IMR-90 (cell line): ENCODE measurements around the gene TRNAU1AP. TPM values are rescaled to one million over a fixed set of nuclear protein-coding genes. Genes with fewer than 3 reads are reported as not detected.

Experiments
- ATAC-seq: fragments of 200-7000 bp; cut with Tn5 transposase; 2 replicates; pipeline ENCODE4 v1.9.1; 2020; ENCODE audit warnings: low read depth, mild to moderate bottlenecking, moderate library complexity
- BruUV-seq: library from RNA; stranded (reverse); fragments of 400-500 nt; replicated peaks from 2 replicates; lab custom pipeline; 2021; lab: Mats Ljungman, UMichigan
- CTCF ChIA-PET: fragments of 300-600 bp; formaldehyde crosslinking; extraction: SDS; loops from one replicate; lab custom pipeline; 2021; ENCODE audit warnings: antibody characterized with exemption; lab: Yijun Ruan, JAX
- POLR2A ChIA-PET: fragments of 300-600 bp; sonication (Branson Sonifier 250); formaldehyde crosslinking; loops from one replicate; lab custom pipeline; 2022; ENCODE audit warnings: antibody characterized with exemption; ENCODE audit not compliant: unreplicated experiment; lab: Charles Lee
- DNase-seq: peaks from one replicate; pipeline ENCODE4 v3.0.0; 2013
- H2AFZ ChIP-seq: replicated peaks from 2 replicates; pipeline ENCODE3; 2013; ENCODE audit warnings: low read length, mild to moderate bottlenecking; ENCODE audit not compliant: poor library complexity
- H2AK5ac ChIP-seq: 2 replicates; pipeline ENCODE4 v1.6.1; 2013; ENCODE audit warnings: low read depth, low read length, inconsistent platforms
- H2AK9ac ChIP-seq: replicated peaks from 2 replicates; pipeline ENCODE3; 2013; ENCODE audit warnings: mild to moderate bottlenecking, low read depth, low read length, moderate library complexity; ENCODE audit not compliant: poor library complexity
- H2BK120ac ChIP-seq: 2 replicates; pipeline ENCODE4 v1.6.1; 2013; ENCODE audit warnings: low read depth, low read length, inconsistent platforms
- H2BK15ac ChIP-seq: 3 replicates; pipeline ENCODE4 v1.6.1; 2013; ENCODE audit warnings: low read depth, low read length, inconsistent platforms
- H2BK20ac ChIP-seq: 2 replicates; pipeline ENCODE4 v1.6.1; 2013; ENCODE audit warnings: low read depth, mild to moderate bottlenecking, inconsistent platforms, low read length, moderate library complexity
- H2BK5ac ChIP-seq: 2 replicates; pipeline ENCODE4 v1.6.1; 2013; ENCODE audit warnings: mild to moderate bottlenecking, low read depth, low read length, inconsistent platforms; ENCODE audit not compliant: poor library complexity, severe bottlenecking
- H3K14ac ChIP-seq: replicated peaks from 2 replicates; pipeline ENCODE4 v1.6.1; 2013; ENCODE audit warnings: low read depth, low read length, inconsistent platforms
- H3K18ac ChIP-seq: 2 replicates; pipeline ENCODE4 v1.6.1; 2013; ENCODE audit warnings: low read depth, low read length, control low read depth
- H3K23ac ChIP-seq: 2 replicates; pipeline ENCODE4 v1.6.1; 2013; ENCODE audit warnings: low read depth, low read length, inconsistent platforms
- H3K27ac ChIP-seq: 2 replicates; pipeline ENCODE4 v1.5.1; 2013; ENCODE audit warnings: mild to moderate bottlenecking, control low read depth, low read length; ENCODE audit not compliant: insufficient read depth
- H3K27me3 ChIP-seq: 2 replicates; pipeline ENCODE4 v1.6.1; 2013; ENCODE audit warnings: low read length; ENCODE audit not compliant: control insufficient read depth, insufficient read depth
- H3K36me3 ChIP-seq: 2 replicates; pipeline ENCODE4 v1.6.1; 2013; ENCODE audit warnings: low read length, mixed read lengths; ENCODE audit not compliant: control insufficient read depth, insufficient read depth
- H3K4ac ChIP-seq: 2 replicates; pipeline ENCODE4 v1.6.1; 2013; ENCODE audit warnings: low read depth, low read length, inconsistent platforms
- H3K4me1 ChIP-seq: 2 replicates; pipeline ENCODE4 v1.6.1; 2013; ENCODE audit warnings: low read length, mixed read lengths; ENCODE audit not compliant: control insufficient read depth, insufficient read depth
- H3K4me2 ChIP-seq: 2 replicates; pipeline ENCODE4 v1.6.1; 2013; ENCODE audit warnings: low read depth, mild to moderate bottlenecking, control low read depth, low read length, moderate library complexity
- H3K4me3 ChIP-seq: 2 replicates; pipeline ENCODE4 v1.5.1; 2013; ENCODE audit warnings: low read depth, mild to moderate bottlenecking, control low read depth, low read length, moderate library complexity; ENCODE audit not compliant: insufficient read depth
- H3K56ac ChIP-seq: 2 replicates; pipeline ENCODE4 v1.6.1; 2013; ENCODE audit warnings: low read length, inconsistent platforms; ENCODE audit not compliant: insufficient read depth; ENCODE audit errors: extremely low read depth
- H3K79me1 ChIP-seq, 2 experiments: 2 replicates each; pipeline ENCODE4 v1.6.1; 2013; ENCODE audit warnings: low read length in 2 of 2, inconsistent platforms in 1 of 2, low read depth in 1 of 2
- H3K9ac ChIP-seq: 2 replicates; pipeline ENCODE4 v1.6.1; 2013; ENCODE audit warnings: low read depth, low read length, control low read depth
- H3K9me1 ChIP-seq: 2 replicates; pipeline ENCODE4 v1.6.1; 2013; ENCODE audit warnings: low read length, inconsistent platforms; ENCODE audit not compliant: insufficient read depth
- H3K9me3 ChIP-seq: 2 replicates; pipeline ENCODE4 v1.6.1; 2013; ENCODE audit warnings: low read length; ENCODE audit not compliant: control insufficient read depth, insufficient read depth
- H4K20me1 ChIP-seq: 2 replicates; pipeline ENCODE4 v1.6.1; 2013; ENCODE audit warnings: low read length, inconsistent platforms; ENCODE audit not compliant: insufficient read depth
- H4K5ac ChIP-seq: 2 replicates; pipeline ENCODE4 v1.6.1; 2013; ENCODE audit warnings: mild to moderate bottlenecking, low read depth, low read length, control low read depth
- H4K8ac ChIP-seq, 2 experiments: 2 replicates each; pipeline ENCODE4 v1.6.1; 2013; ENCODE audit warnings: low read depth in 2 of 2, low read length in 2 of 2, control low read depth in 1 of 2, inconsistent platforms in 1 of 2
- H4K91ac ChIP-seq: 2 replicates; pipeline ENCODE4 v1.6.1; 2013; ENCODE audit warnings: low read depth, low read length, inconsistent platforms; ENCODE audit not compliant: insufficient read depth
- BHLHE40 ChIP-seq: fragments of 150-350 bp; IDR thresholded peaks from 2 replicates; pipeline ENCODE4 v1.6.1; 2016; ENCODE audit warnings: mild to moderate bottlenecking, low read depth, low read length
- CEBPB ChIP-seq: IDR thresholded peaks from 2 replicates; pipeline ENCODE4 v1.6.1; 2012; ENCODE audit warnings: low read depth, low read length, improper control_type of control experiment
- CHD1 ChIP-seq: IDR thresholded peaks from 2 replicates; pipeline ENCODE4 v1.6.1; 2012; ENCODE audit warnings: low read depth, low read length, improper control_type of control experiment
- ELK1 ChIP-seq: fragments of 150-350 bp; IDR thresholded peaks from 2 replicates; pipeline ENCODE4 v1.6.1; 2016; ENCODE audit warnings: low read depth, mild to moderate bottlenecking, low read length, moderate library complexity, borderline replicate concordance
- FOS ChIP-seq: fragments of 150-350 bp; IDR thresholded peaks from 2 replicates; pipeline ENCODE4 v1.6.1; 2016; ENCODE audit warnings: low read depth, low read length
- MAFK ChIP-seq: IDR thresholded peaks from 2 replicates; pipeline ENCODE4 v1.6.1; 2012; ENCODE audit warnings: low read depth, low read length, improper control_type of control experiment
- MXI1 ChIP-seq: IDR thresholded peaks from 2 replicates; pipeline ENCODE4 v1.6.1; 2012; ENCODE audit warnings: low read depth, mild to moderate bottlenecking, low read length, moderate library complexity, borderline replicate concordance
- NFE2L2 ChIP-seq: fragments of 150-350 bp; IDR thresholded peaks from 2 replicates; pipeline ENCODE4 v1.6.1; 2016; ENCODE audit warnings: low read depth, mild to moderate bottlenecking, low read length
- POLR2A ChIP-seq: IDR thresholded peaks from 2 replicates; pipeline ENCODE4 v1.6.1; 2012; ENCODE audit warnings: mild to moderate bottlenecking, low read depth, low read length
- RAD21 ChIP-seq: IDR thresholded peaks from 2 replicates; pipeline ENCODE4 v1.6.1; 2012; ENCODE audit warnings: low read length, improper control_type of control experiment
- SMC3 ChIP-seq: fragments of 150-350 bp; IDR thresholded peaks from 2 replicates; pipeline ENCODE4 v1.6.1; 2016; ENCODE audit warnings: low read depth, mild to moderate bottlenecking, antibody characterized with exemption, low read length, moderate library complexity
- USF2 ChIP-seq: fragments of 150-350 bp; IDR thresholded peaks from 2 replicates; pipeline ENCODE4 v1.6.1; 2017; ENCODE audit warnings: mild to moderate bottlenecking, antibody characterized with exemption, low read length, low read depth
- WGBS, 2 experiments: methylation state at CpG; one replicate each; pipeline versions ENCODE4 v1.1.5 to v1.1.7; 2013; ENCODE audit warnings: missing lambda C conversion rate in 2 of 2; ENCODE audit not compliant: insufficient read length in 1 of 2; ENCODE audit errors: extremely low coverage in 2 of 2; 5-methylcytosine and 5-hydroxymethylcytosine counted together
- dilution Hi-C: fragments of 300-500 bp; cut with HindIII; formaldehyde crosslinking; loops from one replicate; pipeline ENCODE4 v1.14.3; 2018; ENCODE audit warnings: low sequenced_read_pairs; ENCODE audit not compliant: unreplicated experiment
- in situ Hi-C: fragments of 300-500 bp; cut with MboI; formaldehyde crosslinking; loops from 3 replicates; pipeline ENCODE4 v1.14.3; 2019; ENCODE audit warnings: low sequenced_read_pairs, inconsistent platforms, mixed read lengths
- intact Hi-C: fragments of 100-400 bp; cut with micrococcal nuclease; formaldehyde crosslinking; loops from 2 replicates; pipeline ENCODE4 v1.10.0; 2022
- polyA plus RNA-seq, 3 experiments: library from polyadenylated mRNA; depleted of rRNA; stranded (reverse); fragments of >200 nt; gene quantifications; 2 replicates each; pipeline ENCODE4 v1.2.3, GENCODE V29; 2012; ENCODE audit warnings: low replicate concordance in 1 of 3
- total RNA-seq: library from RNA; depleted of rRNA; stranded (reverse); fragments of >200 nt; gene quantifications from 2 replicates; pipeline ENCODE4 v1.2.3, GENCODE V29; 2012

The TRNAU1AP gene
- total and polyA plus RNA-seq, 2 of the 4 experiments (the other 2 are of a cell fraction): 23.3 to 23.8 TPM

- TF ChIP-seq USF2 (no peak), CHD1 (no peak), MAFK (no peak)
Observed at GRCh38 chr1:28602536-28603439, 49.9 kb downstream of the TRNAU1AP start (continued).

- WGBS, 2 experiments: 93% methylated on average over 5 of the region's 5 CpGs; no CpG with 5 or more reads in 1 of the 2 experiments
- H2BK20ac ChIP-seq: no peak overlapping the region
- DNase-seq: no peak
- H4K91ac ChIP-seq: no peak overlapping the region
- H4K5ac ChIP-seq: no peak overlapping the region
- H2BK15ac ChIP-seq: no peak overlapping the region
- ChIA-PET CTCF (interaction anchor here (0.6 kb wide), 1 partner anchor 63 kb away, joined by 3 read pairs; no protein-coding TSS in a partner anchor), POLR2A (no interaction called here)
- H3K14ac ChIP-seq: no peak overlapping the region
- no peak overlapping the region for H2AFZ ChIP-seq
- H2AK9ac ChIP-seq: no peak overlapping the region
- H3K4ac ChIP-seq: no peak overlapping the region
- H3K4me2 ChIP-seq: no peak overlapping the region
- H3K9me1 ChIP-seq: peaks cover 6% of the 10 kb centered on the region
- BruUV-seq: no TSS peak
- peaks cover 10% of the 10 kb centered on the region for H4K20me1 ChIP-seq
- no peak for ATAC-seq
- no peak overlapping the region for H2AK5ac ChIP-seq
- TF ChIP-seq CHD1 (no peak), FOS (no peak), MXI1 (no peak), NFE2L2 (no peak), CEBPB (no peak), POLR2A (no peak), ELK1 (no peak), RAD21 (no peak), USF2 (no peak), BHLHE40 (no peak), SMC3 (no peak)
- no peak overlapping the region for H3K4me3 ChIP-seq
- H3K4me1 ChIP-seq: peaks cover 8% of the 10 kb centered on the region
- H2BK120ac ChIP-seq: no peak overlapping the region
- no peaks in the 10 kb centered on the region for H3K9me3 ChIP-seq
- peaks cover 0 to 6% of the 10 kb centered on the region in 2 experiments; a peak in 1 of 4 replicates for H3K79me1 ChIP-seq
- no peak overlapping the region for H3K18ac ChIP-seq
- H3K23ac ChIP-seq: no peak overlapping the region
- no peak overlapping the region for H3K56ac ChIP-seq
- no peak overlapping the region for H3K9ac ChIP-seq
- H3K27ac ChIP-seq: no peak overlapping the region
- no peak overlapping the region for H4K8ac ChIP-seq
- no peaks in the 10 kb centered on the region for H3K27me3 ChIP-seq
- in situ Hi-C loops: loop anchor here (5.0 to 10.0 kb wide), 4 partner anchors 87 to 350 kb away; partner anchors contain the start of genes PHACTR4 and SESN2
- H3K36me3 ChIP-seq: peaks cover 24% of the 10 kb centered on the region
- dilution Hi-C loops: no loop called here
- H2BK5ac ChIP-seq: no peak overlapping the region
- intact Hi-C loops: loop anchor here (5.0 kb wide), 1 partner anchor 342 kb away; no protein-coding TSS in a partner anchor
Observed at GRCh38 chr1:28604411-28604810, 51.5 kb downstream of the TRNAU1AP start.
